Epithelial cell of esophagus (primary cell): ENCODE results near the gene SRSF12.
"Not testable (repeated sequence)": the region's sequence is repeated elsewhere in the genome, so short reads cannot be mapped to it uniquely, and the experiment has no call there.

ENCODE experiments used
- DNase-seq: peaks from one replicate; pipeline ENCODE4 v3.0.0; 2010; ENCODE audit warnings: low read depth
- H3K4me3 ChIP-seq: 2 replicates; pipeline ENCODE4 v1.5.1; 2011; ENCODE audit warnings: mild to moderate bottlenecking, low read length, control low read depth
- TF ChIP-seq, protein P1 (sequence below): IDR thresholded peaks from 2 replicates; pipeline ENCODE4 v1.5.1; 2011; ENCODE audit warnings: low read depth, mild to moderate bottlenecking, low read length, control low read depth, inconsistent platforms; ENCODE audit not compliant: insufficient read depth; ENCODE audit errors: missing control alignments

Gene SRSF12

DNA sequence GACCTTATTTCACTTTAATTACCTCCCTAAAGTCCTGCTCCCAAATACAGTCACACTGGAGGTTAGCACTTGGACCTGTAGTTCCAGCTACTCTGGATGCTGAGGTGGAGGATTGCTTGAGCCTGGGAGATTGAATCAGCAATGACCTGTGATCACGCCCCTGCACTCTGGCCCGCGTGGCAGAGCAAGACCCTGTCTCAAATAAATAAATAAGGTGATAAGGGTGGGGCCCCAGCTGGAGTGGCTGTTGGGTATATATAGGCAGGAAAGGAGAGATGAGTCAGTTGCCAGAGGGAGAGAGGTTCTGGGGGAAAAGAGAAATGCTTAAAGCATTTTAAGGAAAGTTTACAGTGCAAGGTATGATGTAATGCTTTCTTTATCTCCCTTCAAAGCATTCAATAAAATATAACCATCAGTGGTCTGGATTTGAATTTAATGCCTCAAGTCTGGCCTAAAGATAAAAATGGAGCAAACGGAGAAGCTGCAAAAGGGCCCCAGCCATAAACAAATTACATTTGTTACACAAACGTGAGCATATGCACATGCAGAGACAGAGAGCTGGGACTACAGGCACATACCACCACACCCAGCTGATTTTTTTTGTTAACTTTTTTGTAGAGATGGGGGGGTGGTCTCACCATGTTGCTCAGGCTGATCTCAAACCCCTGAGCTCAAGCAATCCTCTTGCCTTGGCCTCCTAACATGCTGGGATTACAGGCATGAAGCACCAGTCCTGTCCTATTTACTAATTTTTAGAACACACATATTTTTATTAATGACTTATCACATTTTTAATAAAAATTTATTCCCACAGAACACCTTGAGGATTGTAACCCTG lies 21.9 kb upstream of the SRSF12 start:
- peak; percentile 35 for DNase-seq
- TF ChIP-seq, protein P1, sequence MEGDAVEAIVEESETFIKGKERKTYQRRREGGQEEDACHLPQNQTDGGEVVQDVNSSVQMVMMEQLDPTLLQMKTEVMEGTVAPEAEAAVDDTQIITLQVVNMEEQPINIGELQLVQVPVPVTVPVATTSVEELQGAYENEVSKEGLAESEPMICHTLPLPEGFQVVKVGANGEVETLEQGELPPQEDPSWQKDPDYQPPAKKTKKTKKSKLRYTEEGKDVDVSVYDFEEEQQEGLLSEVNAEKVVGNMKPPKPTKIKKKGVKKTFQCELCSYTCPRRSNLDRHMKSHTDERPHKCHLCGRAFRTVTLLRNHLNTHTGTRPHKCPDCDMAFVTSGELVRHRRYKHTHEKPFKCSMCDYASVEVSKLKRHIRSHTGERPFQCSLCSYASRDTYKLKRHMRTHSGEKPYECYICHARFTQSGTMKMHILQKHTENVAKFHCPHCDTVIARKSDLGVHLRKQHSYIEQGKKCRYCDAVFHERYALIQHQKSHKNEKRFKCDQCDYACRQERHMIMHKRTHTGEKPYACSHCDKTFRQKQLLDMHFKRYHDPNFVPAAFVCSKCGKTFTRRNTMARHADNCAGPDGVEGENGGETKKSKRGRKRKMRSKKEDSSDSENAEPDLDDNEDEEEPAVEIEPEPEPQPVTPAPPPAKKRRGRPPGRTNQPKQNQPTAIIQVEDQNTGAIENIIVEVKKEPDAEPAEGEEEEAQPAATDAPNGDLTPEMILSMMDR: no peak
- H3K4me3 ChIP-seq: no peak overlapping the region

GRCh38 chr6:89138173-89138572 lies 20.3 kb upstream of the SRSF12 start:
- TF ChIP-seq, protein P1: no peak
- no peak overlapping the region for H3K4me3 ChIP-seq
- no peak for DNase-seq

DNA sequence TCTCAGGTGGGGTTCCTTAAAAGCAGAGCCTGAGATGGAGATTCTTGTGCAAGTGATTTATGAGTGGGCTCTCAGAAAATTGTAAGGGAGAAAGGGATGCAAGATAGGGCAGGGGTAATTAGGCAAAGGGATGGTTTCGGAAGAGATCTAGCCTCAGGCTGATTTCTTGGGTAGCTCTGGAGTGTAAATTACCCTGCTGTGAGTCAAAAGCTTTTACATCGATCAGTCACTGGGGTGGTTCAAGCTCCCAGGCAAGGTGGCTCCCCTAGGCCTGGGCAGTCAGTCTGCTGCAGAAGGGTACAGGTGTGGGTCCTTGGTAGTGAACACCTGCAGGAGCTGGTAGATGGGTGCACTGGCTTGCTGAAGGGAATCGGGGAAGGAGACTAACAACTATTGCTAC lies 16.9 kb upstream of the SRSF12 start:
- DNase-seq: peak; percentile 21
- H3K4me3 ChIP-seq: no peak overlapping the region
- TF ChIP-seq, protein P1: no peak

GRCh38 chr6:89133981-89134380 lies 16.1 kb upstream of the SRSF12 start:
- TF ChIP-seq, protein P1: no peak
- H3K4me3 ChIP-seq: no peak overlapping the region
- no peak for DNase-seq

DNA sequence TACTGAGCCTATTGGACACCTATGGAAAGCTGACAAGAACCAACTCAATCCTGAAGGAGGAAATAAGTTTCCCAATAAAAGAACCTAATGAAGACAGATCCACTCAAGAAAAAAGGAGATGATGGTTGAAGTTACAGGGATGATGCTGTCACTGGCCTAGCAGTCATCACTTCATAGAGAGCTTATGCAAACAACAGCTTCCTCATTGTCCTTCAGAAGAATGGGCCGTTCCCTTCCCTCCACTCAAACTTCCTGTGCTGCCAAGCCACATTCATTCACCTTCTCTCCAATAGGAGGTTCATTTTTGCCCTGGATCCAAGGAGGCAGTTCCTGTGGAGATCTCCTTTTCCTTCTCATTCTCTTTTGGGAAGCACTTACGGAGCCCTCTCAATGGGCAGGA lies 14.2 kb upstream of the SRSF12 start:
- no peak for DNase-seq
- TF ChIP-seq, protein P1: no peak
- H3K4me3 ChIP-seq: no peak overlapping the region

DNA sequence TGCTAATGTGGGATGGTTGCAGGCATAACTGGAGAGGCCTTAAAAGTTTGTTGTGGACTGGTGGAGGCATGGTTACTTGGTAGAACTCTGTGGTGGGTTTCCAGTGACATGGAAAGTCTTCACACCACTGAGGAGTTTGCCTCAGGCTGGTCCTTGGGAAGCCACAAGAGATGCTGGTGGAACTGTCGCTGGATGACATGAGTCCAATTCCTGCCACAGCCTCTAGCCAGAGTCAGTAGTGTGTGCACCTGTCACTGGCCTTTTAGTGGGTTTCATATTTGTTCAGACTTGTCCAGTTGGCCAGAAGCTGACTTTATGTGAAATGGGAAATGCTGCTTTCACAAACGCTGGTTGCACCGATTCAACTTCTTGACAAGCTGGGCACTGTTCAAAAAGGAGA lies 13.7 kb upstream of the SRSF12 start:
- TF ChIP-seq, protein P1: no peak
- no peak for DNase-seq
- H3K4me3 ChIP-seq: no peak overlapping the region

DNA sequence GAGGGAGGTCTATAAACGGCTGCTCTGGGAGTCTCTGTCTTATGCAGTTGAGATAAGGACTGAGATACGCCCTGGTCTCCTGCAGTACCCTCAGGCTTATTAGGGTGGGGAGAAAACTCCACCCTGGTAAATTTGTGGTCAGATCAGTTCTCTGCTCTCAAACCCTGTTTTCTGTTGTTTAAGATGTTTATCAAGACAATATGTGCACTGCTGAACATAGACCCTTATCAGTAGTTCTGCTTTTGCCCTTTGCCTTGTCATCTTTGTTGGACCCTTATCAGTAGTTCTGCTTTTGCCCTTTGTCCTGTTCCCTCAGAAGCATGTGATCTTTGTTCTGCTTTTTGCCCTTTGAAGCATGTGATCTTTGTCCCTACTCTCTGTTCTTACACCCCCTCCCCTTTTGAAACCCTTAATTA lies 10.4 kb upstream of the SRSF12 start:
- not testable (repeated sequence) for H3K4me3 ChIP-seq, DNase-seq
